T-helper 9 cell (primary cell): ENCODE results near the gene TMEM92.
"Not testable (repeated sequence)": the region's sequence is repeated elsewhere in the genome, so short reads cannot be mapped to it uniquely, and the experiment has no call there.

Source experiments
- DNase-seq: peaks from one replicate; pipeline ENCODE4 v3.0.0-alpha.2; 2020

TMEM92 gene

DNA sequence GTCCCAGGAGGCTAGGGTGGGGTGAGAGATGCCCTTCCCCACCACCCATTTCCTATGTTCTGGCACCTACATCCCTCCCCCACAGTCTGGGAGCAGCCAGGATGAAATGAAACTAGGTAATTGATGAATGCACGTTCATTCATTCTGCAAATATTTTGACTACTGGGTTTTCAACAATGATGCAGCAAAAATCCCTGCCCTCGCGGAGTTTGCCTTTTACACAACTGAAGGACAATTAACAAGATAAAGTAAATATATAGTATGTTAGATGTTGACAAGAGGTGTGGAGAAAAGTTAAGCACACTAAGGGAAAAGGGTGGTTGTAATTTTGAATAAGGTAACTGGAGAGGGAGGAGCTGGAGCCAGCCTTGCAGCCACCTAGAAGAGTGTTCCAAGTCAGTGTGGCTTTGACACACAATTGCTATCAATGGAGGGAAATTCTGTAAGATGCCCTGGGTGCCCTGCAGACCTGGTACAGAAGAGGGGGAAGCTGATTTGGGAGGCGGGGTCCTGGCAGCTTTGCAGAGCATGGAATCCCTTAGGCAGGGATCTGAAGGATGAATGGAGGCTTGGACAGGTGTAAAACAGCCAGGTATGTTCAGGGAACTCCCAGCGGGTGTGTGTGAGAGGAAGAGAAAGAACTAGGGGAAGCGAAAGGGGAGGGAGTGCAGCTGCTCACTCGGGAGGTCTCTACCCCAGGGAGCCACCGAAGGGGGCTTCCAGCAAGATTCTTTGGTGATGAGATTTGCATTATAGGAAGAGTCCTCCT, 2.5 kb downstream of the TMEM92 start:
- no peak for DNase-seq

DNA sequence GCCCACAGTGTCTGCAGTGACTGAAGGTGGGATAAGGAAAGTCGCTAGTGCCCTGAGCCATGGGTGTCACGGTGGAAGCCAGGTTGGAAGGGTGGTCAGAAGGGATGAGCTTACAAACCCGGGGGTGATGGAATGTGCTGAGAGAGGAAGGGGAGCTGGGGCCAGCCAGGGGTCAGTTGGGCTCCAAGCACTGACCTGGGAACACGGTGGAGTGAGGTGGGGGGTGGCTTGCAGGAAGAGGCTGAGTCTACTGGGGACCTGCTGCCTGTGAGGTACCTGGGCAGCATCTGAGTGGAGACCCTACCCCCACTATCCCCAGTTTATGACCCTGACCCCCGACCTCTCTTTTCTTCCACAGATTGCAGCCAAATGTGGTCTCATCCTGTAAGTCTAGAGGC, 3.1 kb downstream of the TMEM92 start:
- DNase-seq = no peak

DNA sequence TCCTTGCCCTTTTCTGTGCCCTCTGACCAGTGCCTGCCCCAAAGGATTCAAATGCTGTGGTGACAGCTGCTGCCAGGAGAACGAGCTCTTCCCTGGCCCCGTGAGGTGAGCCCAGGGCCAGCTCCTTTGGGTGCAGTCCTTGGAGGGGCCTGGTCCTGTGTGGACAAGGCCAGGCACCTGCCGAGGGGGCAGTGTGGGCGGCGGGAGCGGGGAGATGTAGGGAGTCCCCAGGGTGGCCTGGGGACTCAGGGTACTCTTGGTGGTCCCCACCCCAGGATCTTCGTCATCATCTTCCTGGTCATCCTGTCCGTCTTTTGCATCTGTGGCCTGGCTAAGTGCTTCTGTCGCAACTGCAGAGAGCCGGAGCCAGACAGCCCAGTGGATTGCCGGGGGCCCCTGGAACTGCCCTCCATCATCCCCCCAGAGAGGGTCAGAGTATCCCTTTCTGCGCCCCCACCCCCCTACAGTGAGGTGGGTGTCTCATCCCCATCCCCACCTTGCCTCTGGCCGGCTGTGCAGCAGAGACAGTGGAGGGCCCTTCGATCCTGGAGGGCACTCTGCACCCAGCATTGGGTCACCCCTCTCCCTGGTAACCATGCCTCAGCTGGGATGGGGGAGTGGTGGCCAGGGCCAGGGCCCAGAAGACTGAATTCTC, 4.4 kb downstream of the TMEM92 start:
- DNase-seq = no peak

- DNase-seq = no peak
These were observed 4.9 kb downstream of the TMEM92 start for GRCh38 chr17:50279181-50279526.

DNA sequence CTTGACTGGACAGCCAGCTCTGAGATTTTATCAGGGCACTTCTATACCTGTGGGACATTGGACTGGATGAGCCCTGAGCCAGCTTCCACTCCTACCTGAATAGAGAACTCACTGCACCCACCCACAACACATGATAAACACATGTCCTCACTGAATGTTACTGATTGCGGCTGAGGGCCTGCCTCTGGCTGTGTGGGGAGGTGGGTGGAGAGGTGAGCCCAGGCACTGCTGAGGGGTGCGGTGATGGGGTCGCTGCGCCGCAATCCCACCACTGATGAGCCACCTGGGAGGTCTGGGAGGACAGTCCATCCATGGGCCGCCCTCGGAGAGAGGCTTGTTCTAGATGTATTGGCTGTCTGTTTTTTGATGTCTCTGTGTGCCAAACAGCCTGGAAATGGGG, 5.4 kb downstream of the TMEM92 start:
- no peak for DNase-seq

DNA sequence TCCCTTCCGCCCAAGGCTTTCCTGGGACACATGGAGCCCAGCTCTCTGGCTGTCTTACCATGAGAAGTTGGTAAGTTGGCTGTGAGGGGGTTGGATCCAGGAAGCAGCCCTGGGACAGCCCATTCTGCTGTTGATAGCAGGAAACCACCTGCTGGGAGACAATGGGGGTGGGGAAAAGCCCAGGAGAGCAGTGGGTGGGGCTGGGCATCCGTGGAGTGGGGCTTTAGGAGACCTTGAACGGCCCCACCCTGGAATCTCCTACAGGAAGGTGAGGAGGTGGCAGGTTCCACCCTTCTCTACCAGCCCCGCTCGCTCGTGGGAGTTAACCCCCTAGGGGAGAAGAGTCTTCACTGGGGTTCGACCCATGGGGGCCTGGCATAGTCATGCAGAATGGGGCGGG, 5.8 kb downstream of the TMEM92 start:
- no peak for DNase-seq

DNA sequence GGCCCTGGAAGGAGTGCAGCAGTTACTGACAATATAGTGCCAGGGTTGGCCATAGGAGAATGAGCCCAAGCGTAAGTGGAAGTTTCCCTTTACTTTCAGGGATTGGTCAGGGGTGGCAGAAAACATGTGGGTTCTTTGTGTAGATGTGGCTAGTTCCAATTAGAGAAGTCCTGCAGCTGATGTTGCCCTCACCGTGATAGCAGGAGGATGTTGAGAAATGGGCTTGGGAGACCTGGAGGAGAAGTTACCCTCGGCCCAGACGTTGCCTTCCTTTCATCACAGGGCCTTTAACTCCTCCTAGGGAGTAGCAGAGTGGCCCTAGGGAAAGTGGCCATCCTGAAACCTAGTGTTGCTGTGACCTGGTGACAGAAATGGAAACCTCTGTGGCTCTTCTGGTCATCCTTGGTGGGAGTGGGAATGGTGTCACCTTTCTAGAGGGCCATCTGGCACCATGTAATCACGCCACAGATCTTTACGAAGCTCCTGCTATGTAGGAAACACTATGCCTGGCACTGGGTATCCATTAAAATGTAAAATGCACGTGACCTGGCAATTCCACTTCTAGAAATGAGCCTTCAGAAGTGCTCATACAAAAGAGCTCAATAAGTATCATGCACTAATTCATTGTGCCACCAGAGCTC, 6.7 kb downstream of the TMEM92 start:
- no peak for DNase-seq

DNA sequence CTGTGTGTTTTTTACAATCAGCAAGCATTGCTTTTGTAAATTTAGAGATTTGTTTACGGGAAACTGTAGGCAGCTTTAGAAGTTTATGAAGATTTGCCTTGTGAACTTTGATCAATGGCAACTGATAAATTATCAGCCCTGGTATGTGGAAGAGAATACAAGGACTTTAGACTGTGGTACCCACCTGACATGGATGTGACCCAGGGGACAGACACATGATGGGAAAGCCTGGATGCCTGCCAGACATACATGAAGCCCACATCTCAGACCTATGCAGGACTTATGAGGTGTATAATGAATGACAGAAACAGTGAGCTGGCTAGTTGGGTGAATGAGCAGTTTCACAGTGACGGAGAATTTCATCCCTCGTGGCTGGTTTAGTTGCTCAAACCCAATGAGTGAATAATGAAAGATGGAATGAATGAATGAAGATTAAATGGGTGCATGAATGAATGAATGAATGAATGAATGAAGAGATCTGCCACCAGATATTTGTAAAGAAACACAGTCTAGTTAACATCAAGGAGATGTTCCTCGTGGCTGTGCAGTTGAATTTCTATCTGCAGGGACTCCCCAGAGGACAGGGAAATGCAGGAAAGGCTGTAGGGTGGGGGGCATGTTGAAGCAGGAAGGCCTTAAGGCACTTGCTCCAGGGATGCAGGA, 7.6 kb downstream of the TMEM92 start:
- DNase-seq = no peak

GRCh38 chr17:50283246-50283645, 9.0 kb downstream of the TMEM92 start:
- DNase-seq = no peak

DNA sequence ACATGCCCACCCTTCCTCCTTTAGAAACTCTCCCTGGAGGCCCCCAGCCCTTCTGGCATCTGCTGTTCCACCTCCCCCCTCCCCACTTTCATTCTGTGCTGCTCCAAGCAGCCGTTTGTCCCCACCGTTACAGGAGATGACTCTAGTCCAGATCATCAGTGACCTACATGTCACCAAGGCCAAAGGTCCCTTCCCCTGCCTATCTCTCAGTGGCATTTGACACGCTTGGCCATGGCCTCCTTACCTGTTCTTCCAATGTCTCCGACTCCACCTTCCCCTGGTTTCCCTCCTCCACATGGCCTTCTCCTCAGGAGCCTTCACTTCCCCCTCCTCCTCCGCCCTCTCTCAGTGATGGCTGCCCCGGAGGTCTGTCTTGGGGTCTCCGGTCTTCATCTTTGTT, 9.4 kb downstream of the TMEM92 start:
- no peak for DNase-seq

DNA sequence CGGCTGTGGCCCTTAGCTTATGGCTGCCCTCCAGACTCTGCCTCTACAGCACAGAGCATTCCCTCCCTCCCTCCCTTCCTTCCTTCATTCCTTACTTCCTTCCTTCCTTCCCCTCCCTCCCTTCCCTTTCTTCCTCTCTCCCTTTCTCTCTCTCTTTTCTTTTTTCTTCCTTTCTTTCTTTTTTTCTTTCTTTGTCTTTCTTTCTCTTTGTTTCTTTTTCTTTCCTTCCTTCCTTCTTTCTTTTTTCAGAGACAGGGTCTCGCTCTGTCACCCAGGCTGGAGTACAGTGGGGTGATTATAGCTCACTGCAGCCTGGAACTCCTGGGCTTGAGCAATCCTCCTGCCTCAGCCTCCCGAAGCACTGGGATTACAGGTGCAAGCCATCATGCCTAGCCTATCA, 11.7 kb downstream of the TMEM92 start:
- DNase-seq = no peak

DNA sequence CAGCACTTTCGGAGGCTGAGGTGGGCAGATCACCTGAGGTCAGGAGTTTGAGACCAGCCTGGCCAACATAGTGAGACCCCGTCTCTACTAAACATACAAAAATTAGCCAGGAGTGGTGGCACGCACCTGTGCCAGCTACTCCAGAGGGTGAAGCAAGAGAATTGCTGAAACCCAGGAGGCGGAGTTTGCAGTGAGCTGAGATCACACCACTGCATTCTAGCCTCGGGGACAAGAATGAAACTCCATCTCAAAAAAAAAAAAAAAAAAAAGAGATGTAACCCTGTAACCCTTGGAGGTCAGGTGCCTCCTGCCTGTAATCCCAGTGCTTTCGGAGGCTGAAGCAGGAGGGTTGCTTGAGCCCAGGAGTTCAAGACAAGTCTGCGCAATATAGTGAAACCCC, 13.0 kb downstream of the TMEM92 start:
- not testable (repeated sequence) for DNase-seq

- DNase-seq = no peak
These were observed 14.0 kb downstream of the TMEM92 start for GRCh38 chr17:50288306-50288705.

GRCh38 chr17:50289278-50289677, 15.0 kb downstream of the TMEM92 start:
- no peak for DNase-seq

DNA sequence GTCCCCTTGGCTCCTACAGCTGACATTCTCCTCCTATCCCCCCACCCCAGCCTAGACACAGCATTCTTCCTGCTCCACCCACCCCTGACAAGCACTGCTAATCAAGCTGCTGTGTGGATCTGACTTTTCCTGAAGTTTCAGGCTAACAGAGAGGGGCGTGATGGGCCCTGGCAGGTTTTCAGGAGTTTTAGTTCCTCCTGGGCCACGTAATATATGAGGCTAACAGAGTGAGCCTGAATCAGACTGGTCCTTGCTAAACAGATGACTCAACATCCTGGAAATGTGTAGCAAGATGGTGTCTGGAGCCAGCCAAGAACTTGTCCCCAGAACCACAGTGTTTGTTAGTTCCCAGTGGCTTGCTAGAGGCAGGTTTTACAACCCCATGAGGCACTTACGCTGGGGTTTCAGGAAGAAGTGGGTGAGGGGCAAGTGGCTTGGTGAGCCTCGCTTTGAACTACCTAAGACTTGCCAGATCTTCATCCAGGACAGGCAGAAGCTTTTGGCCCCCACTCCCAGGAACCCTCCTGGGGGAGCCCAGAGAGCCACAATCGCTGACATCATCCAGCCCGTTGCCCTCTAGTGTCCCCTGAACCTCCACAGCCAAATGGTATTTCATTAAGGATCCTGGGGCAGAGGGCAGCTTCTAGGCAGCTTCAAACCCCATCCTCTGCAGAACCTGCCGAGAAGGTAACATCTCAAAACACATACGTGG, 15.9 kb downstream of the TMEM92 start:
- no peak for DNase-seq

- no peak for DNase-seq
These were observed 16.7 kb downstream of the TMEM92 start for GRCh38 chr17:50290933-50291332.

DNA sequence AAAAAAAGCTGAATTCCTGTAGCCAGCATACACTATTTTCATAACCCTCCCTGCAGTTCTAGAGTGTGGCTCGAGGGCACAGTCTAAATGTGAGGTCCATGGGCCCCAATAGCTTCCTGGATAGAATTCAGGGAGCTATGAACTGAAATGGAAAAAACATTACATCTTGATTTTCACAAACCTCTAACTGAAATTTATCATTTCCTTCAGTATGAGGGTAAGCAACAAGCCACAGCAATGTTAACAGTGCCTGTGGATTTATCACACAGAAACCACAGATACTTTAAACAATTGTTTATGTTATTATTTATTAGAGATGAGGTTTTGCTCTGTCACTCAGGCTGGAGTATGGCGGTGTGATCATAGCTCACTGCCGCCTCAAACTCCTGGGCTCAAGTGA, 18.2 kb downstream of the TMEM92 start:
- no peak for DNase-seq

GRCh38 chr17:50295021-50295420, 20.8 kb downstream of the TMEM92 start:
- DNase-seq = no peak

- DNase-seq = peak; percentile 75
These were observed 23.2 kb downstream of the TMEM92 start for GRCh38 chr17:50297407-50297865.

GRCh38 chr17:50298018-50298417, 23.8 kb downstream of the TMEM92 start:
- DNase-seq = no peak

- no peak for DNase-seq
These were observed 25.5 kb downstream of the TMEM92 start for GRCh38 chr17:50299776-50300175.

- not testable (repeated sequence) for DNase-seq
These were observed 26.6 kb downstream of the TMEM92 start for GRCh38 chr17:50300824-50301223.
